GM18511 (cell line): ENCODE measurements around the gene PLTP.
"Not testable (repeated sequence)": the region's sequence is repeated elsewhere in the genome, so short reads cannot be mapped to it uniquely, and the experiment has no call there.

Experiments used
- ATAC-seq: cut with Tn5 transposase; IDR thresholded peaks from one replicate; pipeline ENCODE4 v1.9.1; 2021; ENCODE audit warnings: mild to moderate bottlenecking, moderate library complexity; ENCODE audit not compliant: unreplicated experiment

The PLTP gene

GRCh38 chr20:45880988-45881788 lies 30.8 kb downstream of the PLTP start, which contains the start of gene ZSWIM1:
TSS of gene ZSWIM1 (plus strand) at chr20:45881227. CDS start at chr20:45882593, 1,366 bp downstream.
- ATAC-seq: peak; percentile 98

- ATAC-seq: no peak
Measured at GRCh38 chr20:45878076-45878761, 33.7 kb downstream of the PLTP start.

DNA sequence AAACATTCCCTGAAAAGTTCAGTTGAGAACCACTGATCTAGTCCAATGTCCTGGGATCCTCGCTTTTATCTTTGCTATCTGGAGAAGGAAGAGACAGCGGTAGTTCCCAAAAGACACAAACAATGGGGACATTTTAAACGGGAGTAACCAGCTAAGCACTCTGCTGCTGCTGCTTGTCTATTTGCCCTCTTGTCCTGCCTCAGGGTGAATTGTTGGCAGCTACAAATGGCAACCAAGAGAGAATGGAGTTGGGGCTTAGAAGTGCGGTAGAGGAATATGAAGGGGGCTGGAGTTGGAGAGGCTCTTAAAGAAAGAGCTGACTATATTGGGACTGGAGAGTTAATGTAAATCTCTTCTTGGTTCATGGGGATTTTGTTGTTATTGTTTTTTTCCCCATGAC lies 37.4 kb downstream of the PLTP start:
- ATAC-seq: no peak

GRCh38 chr20:45874104-45874481 lies 37.9 kb downstream of the PLTP start:
- not testable (repeated sequence) for ATAC-seq

DNA sequence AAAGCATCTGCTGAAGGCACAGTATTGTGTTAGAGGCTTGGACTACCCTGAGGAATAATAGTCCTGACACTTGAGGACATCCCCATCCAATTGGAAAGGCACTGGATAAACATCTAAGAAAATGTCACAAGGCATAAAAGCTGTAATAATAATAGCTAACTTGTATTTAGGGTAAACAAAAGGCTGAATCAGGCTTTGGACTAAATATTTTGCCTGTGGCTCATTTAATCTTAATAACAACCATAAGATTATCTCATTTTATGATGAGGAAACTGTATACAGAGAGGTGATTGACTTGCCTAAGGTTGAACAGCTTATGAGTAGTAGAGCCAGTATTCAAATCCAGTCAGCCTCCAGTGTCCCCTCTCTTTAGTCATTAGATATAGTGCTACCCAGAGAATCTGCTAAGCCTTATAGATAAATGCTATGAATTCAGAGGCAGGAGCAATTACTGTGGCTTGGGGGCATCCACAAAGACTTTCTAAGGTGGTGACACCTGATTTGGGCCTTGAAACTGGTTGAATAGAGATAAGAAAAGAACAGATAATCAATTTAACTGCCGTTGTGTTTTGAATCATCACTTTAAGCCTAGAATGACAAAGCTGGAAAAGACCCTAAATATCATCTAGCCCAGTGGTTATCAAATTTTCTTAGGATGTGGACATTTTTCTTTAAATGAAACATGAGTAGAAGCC lies 38.4 kb downstream of the PLTP start:
- no peak for ATAC-seq

DNA sequence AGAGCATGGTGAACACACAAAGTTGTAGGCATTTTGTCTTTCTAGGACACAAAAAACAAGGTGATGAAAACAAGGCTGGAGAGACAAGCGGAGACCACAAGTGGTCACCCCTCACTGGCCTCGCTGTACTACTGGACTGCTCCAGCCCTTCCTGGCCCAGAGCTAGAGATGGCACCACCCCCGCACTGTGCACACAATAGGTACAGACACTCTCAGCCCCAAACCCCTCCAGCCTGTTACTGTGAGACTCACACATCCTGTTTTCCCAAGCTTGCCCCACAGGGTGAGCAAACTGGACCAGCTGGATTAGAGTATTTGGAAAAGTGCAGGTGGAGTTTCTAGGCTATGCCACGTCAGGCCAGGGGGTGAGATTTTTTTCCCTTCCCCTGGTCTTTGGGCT lies 39.3 kb downstream of the PLTP start:
- no peak for ATAC-seq

DNA sequence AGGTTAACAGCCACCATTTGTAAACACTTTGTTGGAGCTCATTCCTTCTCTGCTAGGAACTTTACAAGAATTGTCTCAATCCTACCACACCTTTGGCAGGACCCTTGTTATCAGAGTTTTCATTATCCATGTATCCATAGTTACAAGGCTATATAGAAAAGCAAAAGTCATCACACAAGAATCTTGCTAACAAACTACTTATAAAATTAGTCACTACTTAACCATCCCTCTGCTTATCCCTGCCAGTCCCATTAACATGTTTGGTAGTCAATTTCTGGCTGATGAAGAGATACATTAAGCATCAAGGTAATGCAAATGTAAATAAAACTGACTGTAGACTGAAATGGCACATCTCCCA lies 44.2 kb downstream of the PLTP start:
- ATAC-seq: no peak

DNA sequence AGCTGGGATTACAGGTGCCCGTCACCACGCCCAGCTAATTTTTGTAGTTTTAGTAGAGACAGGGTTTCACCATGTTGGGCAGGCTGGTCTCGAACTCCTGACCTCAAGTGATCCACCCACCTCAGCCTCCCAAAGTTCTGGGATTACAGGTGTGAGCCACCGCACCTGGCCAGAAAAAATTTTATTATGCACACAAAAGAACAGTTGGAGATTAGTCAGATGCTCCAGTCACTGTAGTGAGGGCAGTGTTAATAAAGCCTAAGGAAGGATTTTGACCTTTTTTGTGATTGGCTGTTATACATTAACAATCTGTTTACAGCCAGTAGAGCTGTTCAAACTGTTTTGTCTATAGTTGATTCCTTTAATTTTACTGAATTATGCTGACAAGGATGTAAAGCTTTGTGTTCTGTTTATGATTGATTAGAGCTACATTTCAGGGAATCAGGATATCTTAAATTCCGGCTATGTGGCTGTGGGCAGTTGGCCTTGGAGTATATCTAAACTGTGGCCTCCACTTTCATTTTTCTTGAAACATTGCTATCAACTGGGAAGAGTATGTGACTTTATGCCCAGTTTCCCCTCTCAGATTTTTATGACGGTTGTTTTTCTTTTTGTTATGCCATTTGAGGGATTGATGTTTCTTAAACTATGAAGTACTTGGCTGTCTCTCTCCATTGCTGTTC lies 44.7 kb downstream of the PLTP start:
- no peak for ATAC-seq

DNA sequence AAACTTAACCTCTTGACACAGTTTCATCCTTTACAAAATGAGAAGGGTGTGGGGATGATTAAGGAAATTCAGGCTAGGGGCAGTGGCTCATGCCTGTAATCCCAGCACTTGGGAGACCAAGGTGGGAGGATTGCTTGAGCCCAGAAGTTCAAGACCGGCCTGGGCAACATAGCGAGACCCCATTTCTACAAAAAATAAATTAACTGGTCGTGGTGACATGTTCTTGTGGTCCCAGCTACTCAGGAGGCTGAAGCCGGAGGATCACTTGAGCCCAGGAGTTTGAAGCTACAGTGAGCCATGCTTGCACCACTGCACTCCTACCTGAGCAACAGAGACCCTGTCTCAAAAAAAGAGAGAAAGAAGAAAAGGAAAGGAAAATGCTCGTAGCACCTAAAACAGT lies 45.5 kb downstream of the PLTP start:
- ATAC-seq: no peak

DNA sequence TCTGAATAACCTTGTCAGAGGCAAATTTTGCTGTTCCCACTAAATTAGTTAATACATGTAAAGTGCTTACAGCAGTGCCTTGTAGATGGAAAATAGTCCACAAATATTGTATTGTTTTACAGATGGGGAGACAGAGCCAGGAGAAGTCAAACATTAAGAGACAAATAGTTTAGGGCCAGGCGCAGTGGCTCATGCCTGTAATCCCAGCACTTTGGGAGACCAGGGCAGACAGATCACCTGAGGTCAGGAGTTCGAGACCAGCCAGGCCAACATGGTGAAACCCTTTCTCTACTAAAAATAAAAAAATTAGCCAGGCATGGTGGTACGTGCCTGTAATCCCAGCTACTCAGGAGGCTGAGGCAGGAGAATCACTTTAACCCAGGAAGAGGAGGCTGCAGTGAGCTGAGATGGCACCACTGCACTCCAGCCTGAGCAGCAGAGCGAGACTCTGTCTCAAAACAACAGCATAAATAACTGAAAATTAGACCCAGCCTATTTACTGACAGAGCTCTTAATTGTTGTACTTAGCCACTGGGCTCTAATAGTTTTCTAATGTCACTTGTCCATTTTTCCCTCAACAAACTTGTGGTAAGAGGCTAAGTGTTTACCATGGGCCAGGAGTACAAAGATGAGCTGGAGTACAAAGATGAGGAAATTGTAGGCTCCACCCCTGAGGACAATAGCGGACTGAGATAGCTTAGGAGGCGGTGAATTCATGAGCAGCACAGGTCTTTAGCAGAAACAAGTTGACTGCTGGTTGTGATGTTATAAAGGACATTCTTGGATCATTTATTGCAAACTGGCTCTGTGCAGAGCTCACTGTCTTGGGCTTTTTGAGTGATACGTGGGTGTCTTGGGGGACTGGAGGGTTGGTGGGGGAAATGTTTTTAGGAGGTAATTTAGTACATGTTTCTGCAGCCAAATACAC lies 48.1 kb downstream of the PLTP start:
- ATAC-seq: no peak

GRCh38 chr20:45861221-45862075 lies 50.5 kb downstream of the PLTP start:
- no peak for ATAC-seq

DNA sequence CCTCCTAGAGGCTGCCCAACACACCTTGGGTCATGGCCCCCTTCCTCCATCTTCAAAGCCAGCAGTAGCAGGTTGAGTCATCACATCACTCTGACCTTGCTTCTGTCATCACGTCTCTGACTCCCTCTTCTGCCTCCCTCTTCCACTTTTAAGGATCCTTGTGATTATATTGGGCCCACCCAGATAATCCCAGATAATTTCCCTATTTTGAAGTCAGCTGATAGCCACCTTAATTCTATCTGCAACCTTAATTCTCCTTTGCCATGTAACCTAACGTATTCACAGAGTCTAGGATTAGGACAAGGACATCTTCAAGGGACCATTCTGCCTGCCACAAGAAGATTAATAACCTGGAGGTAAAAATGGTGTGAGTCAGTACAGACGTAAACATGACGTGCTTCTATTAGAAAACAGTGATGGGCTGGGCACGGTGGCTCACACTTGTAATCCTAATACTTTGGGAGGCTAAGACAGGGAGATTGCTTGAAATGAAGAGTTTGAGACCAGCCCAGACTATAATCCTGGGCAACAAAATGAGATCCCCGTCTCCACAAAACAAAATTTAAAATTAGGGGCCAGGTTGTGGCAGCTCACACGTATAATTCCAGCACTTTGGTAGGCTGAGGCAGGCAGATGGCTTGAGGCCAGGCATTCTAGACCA lies 51.3 kb downstream of the PLTP start:
- no peak for ATAC-seq

GRCh38 chr20:45859916-45860315 lies 52.0 kb downstream of the PLTP start:
- no peak for ATAC-seq

- ATAC-seq: peak; percentile 33
Measured at GRCh38 chr20:45857882-45858216, 54.1 kb downstream of the PLTP start.

GRCh38 chr20:45857114-45857881 lies 54.7 kb downstream of the PLTP start, which contains the start of the genes ACOT8 and ZSWIM3:
TSS of gene ACOT8 (minus strand) at chr20:45857392. CDS start at chr20:45857315, 77 bp downstream.
TSS of gene ZSWIM3 (plus strand) at chr20:45857614. CDS start at chr20:45857826, 212 bp downstream.
- peak; percentile 97 for ATAC-seq

- no peak for ATAC-seq
Measured at GRCh38 chr20:45853484-45853883, 58.5 kb downstream of the PLTP start.

DNA sequence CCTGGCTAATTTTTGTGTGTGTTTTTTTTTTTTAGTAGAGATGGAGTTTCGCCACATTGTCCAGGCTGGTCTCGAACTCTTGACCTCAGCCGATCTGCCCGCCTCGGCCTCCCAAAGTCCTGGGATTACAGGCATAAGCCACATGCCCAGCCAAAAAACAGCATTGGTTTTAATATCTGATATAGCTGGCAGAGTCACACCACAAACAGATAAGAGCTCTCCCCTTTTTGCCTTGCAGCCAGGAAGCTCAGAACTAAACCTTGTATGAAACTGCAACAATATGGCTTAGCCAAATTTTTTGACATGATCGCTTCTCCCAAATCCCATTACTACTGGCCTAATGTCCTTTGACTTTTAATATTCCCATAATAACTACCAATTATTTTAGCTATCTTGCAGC lies 59.6 kb downstream of the PLTP start:
- ATAC-seq: no peak

DNA sequence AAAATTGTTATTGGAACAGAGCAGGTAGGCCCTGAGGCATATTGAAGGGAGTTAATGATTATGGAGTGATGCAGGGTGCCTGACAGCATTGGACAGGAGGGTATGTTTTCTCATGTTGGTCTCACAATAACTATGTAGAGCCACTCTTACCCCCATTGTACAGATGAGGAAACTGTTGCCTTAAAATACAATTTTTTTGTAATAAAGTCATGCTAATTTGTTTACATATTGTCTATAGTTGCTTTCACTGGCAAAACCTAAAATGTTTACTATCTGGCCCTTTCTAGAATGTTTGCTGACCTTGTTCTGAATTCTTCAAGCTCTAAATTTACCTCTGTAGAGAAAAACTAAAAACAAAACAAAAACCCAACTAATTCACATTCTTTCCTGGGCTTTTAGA lies 60.5 kb downstream of the PLTP start:
- no peak for ATAC-seq
